K562 (cell line): ENCODE measurements around the gene BICC1. TPM values are rescaled to one million over a fixed set of nuclear protein-coding genes. Genes with fewer than 3 reads are reported as not detected.

Experiments used
- ATAC-seq: fragments of 200-7000 bp; cut with Tn5 transposase; 3 replicates; pipeline ENCODE4 v1.9.1; 2020; ENCODE audit warnings: moderate library complexity
- BruUV-seq: library from RNA; stranded (reverse); fragments of 400-500 nt; replicated peaks from 2 replicates; lab custom pipeline; 2021; lab: Mats Ljungman, UMichigan
- CTCF ChIA-PET: fragments of 300-600 bp; formaldehyde crosslinking; extraction: SDS; loops from one replicate; lab custom pipeline; 2021; ENCODE audit warnings: low intra/inter-chr PET ratio; lab: Yijun Ruan, JAX
- POLR2A ChIA-PET: fragments of 300-600, 350-650 bp; sonication (Branson Sonifier 250); formaldehyde crosslinking; extraction: SDS; loops from one replicate; lab custom pipeline; 2021; ENCODE audit warnings: antibody characterized with exemption, inconsistent platforms; lab: Yijun Ruan, JAX
- DNase-seq, 4 experiments: peaks; one replicate each; pipeline versions ENCODE4 v3.0.0 to v3.0.0-alpha.2; 2011 to 2018; ENCODE audit warnings: low spot score in 3 of 4, mixed read lengths in 3 of 4; ENCODE audit errors: extremely low read depth in 1 of 4
- FAIRE-seq: peaks from 2 replicates; lab custom pipeline; 2011; peaks lifted over from hg19 to GRCh38; lab: Jason Lieb, UNC
- H2AFZ ChIP-seq: 2 replicates; pipeline ENCODE4 v1.6.0; 2011; ENCODE audit warnings: low read depth, low read length, control low read depth, inconsistent platforms
- H3K27ac ChIP-seq: fragments of 200-600 bp; 3 replicates; pipeline ENCODE4 v1.8.0; 2011; ENCODE audit warnings: low read depth, mild to moderate bottlenecking, control low read depth, inconsistent platforms, low read length, moderate library complexity, mixed read lengths; ENCODE audit errors: extremely low read depth
- H3K27me3 ChIP-seq, 2 experiments: fragments of 300-600 bp in 1 of 2; 2 replicates in 1 of 2; 3 replicates in 1 of 2; pipeline versions ENCODE4 v1.6.0 to v1.8.0; 2011; ENCODE audit warnings: inconsistent platforms in 2 of 2, low read length in 2 of 2, mild to moderate bottlenecking in 1 of 2, mixed read lengths in 1 of 2, moderate library complexity in 1 of 2; ENCODE audit not compliant: control insufficient read depth in 2 of 2, insufficient read depth in 2 of 2
- H3K36me3 ChIP-seq: fragments of 300-600 bp; 3 replicates; pipeline ENCODE4 v1.8.0; 2011; ENCODE audit warnings: mild to moderate bottlenecking, low read length, inconsistent platforms; ENCODE audit not compliant: control insufficient read depth, insufficient read depth
- H3K4me1 ChIP-seq, 2 experiments: fragments of 200-600 bp in 1 of 2; replicated peaks in 1 of 2; 2 replicates in 1 of 2; 3 replicates in 1 of 2; pipeline versions ENCODE4 v1.5.1 to v1.8.0; 2011; ENCODE audit warnings: inconsistent platforms in 2 of 2, low read length in 2 of 2, mild to moderate bottlenecking in 1 of 2, mixed read lengths in 1 of 2, moderate library complexity in 1 of 2; ENCODE audit not compliant: control insufficient read depth in 2 of 2, insufficient read depth in 2 of 2
- H3K4me2 ChIP-seq: 2 replicates; pipeline ENCODE4 v1.6.1; 2011; ENCODE audit warnings: low read length, control low read depth, inconsistent platforms, mixed read lengths; ENCODE audit not compliant: insufficient read depth
- H3K4me3 ChIP-seq: fragments of 200-600 bp; sonication (generic), shearing (Covaris generic); 2 replicates; pipeline ENCODE4 v1.5.1; 2016; ENCODE audit warnings: control low read depth, inconsistent platforms
- H3K79me2 ChIP-seq: fragments of 200-600 bp; 3 replicates; pipeline ENCODE4 v1.8.0; 2011; ENCODE audit warnings: low read length, inconsistent platforms; ENCODE audit not compliant: control insufficient read depth, insufficient read depth
- H3K9ac ChIP-seq, 2 experiments: 2 replicates each; pipeline versions ENCODE4 v1.6.0 to v1.6.1; 2011; ENCODE audit warnings: low read depth in 2 of 2, low read length in 2 of 2, control low read depth in 1 of 2, inconsistent platforms in 1 of 2, mild to moderate bottlenecking in 1 of 2, mixed read lengths in 1 of 2; ENCODE audit not compliant: insufficient read depth in 1 of 2
- H3K9me1 ChIP-seq: one replicate; pipeline ENCODE4 v1.6.0; 2011; ENCODE audit warnings: inconsistent platforms, mild to moderate bottlenecking, low read length, moderate library complexity; ENCODE audit not compliant: control insufficient read depth, insufficient read depth
- H3K9me3 ChIP-seq: replicated peaks from 2 replicates; pipeline ENCODE4 v1.5.1; 2011; ENCODE audit warnings: low read depth, low read length, inconsistent platforms; ENCODE audit not compliant: control insufficient read depth, insufficient read depth
- H4K20me1 ChIP-seq: replicated peaks from 2 replicates; pipeline ENCODE4 v1.6.1; 2011; ENCODE audit warnings: low read length, inconsistent platforms, mixed read lengths; ENCODE audit not compliant: control insufficient read depth, insufficient read depth
- BCOR ChIP-seq: fragments of 450-650 bp; IDR thresholded peaks from 2 replicates; pipeline ENCODE4 v1.6.1; 2016
- COPS2 ChIP-seq: fragments of 450-650 bp; conservative IDR thresholded peaks from 2 replicates; pipeline ENCODE4 v1.6.1; 2016; ENCODE audit warnings: mild to moderate bottlenecking, moderate library complexity
- E2F3 ChIP-seq: fragments of 250-450 bp; sonication (Bioruptor Pico); IDR thresholded peaks from 2 replicates; pipeline ENCODE4 v1.4.0; 2020; ENCODE audit warnings: mild to moderate bottlenecking
- HLTF ChIP-seq: fragments of 450-650 bp; IDR thresholded peaks from 2 replicates; pipeline ENCODE4 v1.6.1; 2016
- JUNB ChIP-seq: fragments of 450-650 bp; formaldehyde crosslinking; conservative IDR thresholded peaks from 2 replicates; pipeline ENCODE4 v1.4.0; 2020; ENCODE audit warnings: mild to moderate bottlenecking
- MEIS2 ChIP-seq: fragments of 450-650 bp; IDR thresholded peaks from 2 replicates; pipeline ENCODE4 v1.6.1; 2014; ENCODE audit warnings: mild to moderate bottlenecking; ENCODE audit not compliant: partially characterized antibody
- ZBED1 ChIP-seq: IDR thresholded peaks from 2 replicates; pipeline ENCODE4 v1.6.1; 2014
- ZNF184 ChIP-seq: sonication (generic); formaldehyde crosslinking; IDR thresholded peaks from 2 replicates; pipeline ENCODE4 v1.5.0; 2020; ENCODE audit warnings: missing genetic modification reagents
- whole genome bisulfite sequencing: fragments of 100-300 bp; shearing (Covaris generic); methylation state at CpG from one replicate; pipeline ENCODE4 v1.1.6; 2016; ENCODE audit warnings: low coverage, mixed read lengths; ENCODE audit not compliant: insufficient coverage; ENCODE audit errors: missing lambda C conversion rate; 5-methylcytosine and 5-hydroxymethylcytosine counted together
- in situ Hi-C: fragments of 300-500 bp; cut with MboI; formaldehyde crosslinking; loops from 4 replicates; pipeline ENCODE4 v1.15.0; 2018; ENCODE audit warnings: inconsistent platforms, mixed read lengths
- intact Hi-C: fragments of 100-400 bp; cut with micrococcal nuclease; formaldehyde crosslinking; loops from 2 replicates; pipeline ENCODE4 v1.14.2; 2022
- polyA plus RNA-seq, 8 experiments: library from polyadenylated mRNA; depleted of rRNA in 4 of 8; stranded (reverse) in 5 of 8; unstranded in 3 of 8; fragments of >200 nt; fragmentation: Nextera tagmentation in 2 of 8; fragmentation: Illumina TruSeq in 1 of 8; extraction: Ambion mirVana in 2 of 8; extraction: Trizol in 1 of 8; gene quantifications; 2 replicates each; pipeline versions ENCODE4 v1.2.1 to v1.2.3, GENCODE V29; 2011 to 2014; ENCODE audit warnings: inconsistent platforms in 1 of 8, missing spikeins in 1 of 8
- total RNA-seq, 7 experiments: library from RNA; depleted of rRNA in 6 of 7; stranded (reverse); fragments of >200 nt in 6 of 7; fragmentation: Illumina TruSeq in 2 of 7; extraction: Trizol in 2 of 7; gene quantifications; 2 replicates each; pipeline versions ENCODE4 v1.2.1 to v1.2.3, GENCODE V29; 2011 to 2021; ENCODE audit warnings: low replicate concordance in 1 of 7
- TF ChIP-seq, protein P1 (sequence below): fragments of 450-650 bp; IDR thresholded peaks from one replicate; pipeline ENCODE4 v1.6.1; 2018; ENCODE audit warnings: mild to moderate bottlenecking, moderate library complexity; ENCODE audit not compliant: partially characterized antibody
- TF ChIP-seq, protein P2 (sequence below): sonication (generic); formaldehyde crosslinking; IDR thresholded peaks from 2 replicates; pipeline ENCODE4 v1.8.0; 2022; ENCODE audit warnings: mild to moderate bottlenecking, missing genetic modification reagents, borderline replicate concordance
- TF ChIP-seq, protein P3 (sequence below): IDR thresholded peaks from 2 replicates; pipeline ENCODE4 v1.6.1; 2011; ENCODE audit not compliant: insufficient read length; ENCODE audit errors: extremely low read depth
- TF ChIP-seq, protein P4 (sequence below): fragments of 250-450 bp; sonication (Bioruptor Pico); IDR thresholded peaks from 2 replicates; pipeline ENCODE4 v1.4.0; 2020; ENCODE audit warnings: borderline replicate concordance

The BICC1 gene
- total and polyA plus RNA-seq, 9 of the 15 experiments (the other 6 are each of a cell fraction or from before 2014, with no cell fraction given) = not detected

DNA sequence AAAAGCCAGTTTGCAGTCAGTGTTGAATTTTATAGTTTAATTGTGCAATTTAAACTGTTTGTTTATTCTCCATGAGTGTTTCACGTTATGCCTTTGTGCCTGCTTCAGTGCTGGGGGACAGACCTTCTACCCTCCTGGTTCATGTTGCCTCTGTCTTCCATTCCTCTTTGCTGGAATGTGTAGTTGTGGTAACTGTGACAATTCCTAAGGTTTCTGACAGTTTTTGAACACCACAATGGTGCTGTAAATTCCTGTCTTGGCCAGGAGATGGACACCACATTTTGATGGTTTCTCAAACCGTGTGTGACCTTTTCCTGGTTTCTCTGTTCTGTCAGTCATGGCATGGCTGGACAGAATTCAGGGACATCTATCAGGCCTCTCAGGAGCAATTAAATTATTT, 201.7 kb downstream of the BICC1 start:
- Histone ChIP-seq H3K9ac (no peak overlapping the region), H3K9me3 (no peaks in the 10 kb centered on the region; the same call in 1 of the 2 replicates), H4K20me1 (no peaks in the 10 kb centered on the region), H3K4me3 (no peak overlapping the region), H3K27ac (no peak overlapping the region), H3K4me1 (no peaks in the 10 kb centered on the region), H2AFZ (no peak overlapping the region), H3K9me1 (no peaks in the 10 kb centered on the region), H3K36me3 (no peaks in the 10 kb centered on the region), H3K27me3 (no peaks in the 10 kb centered on the region), H3K4me2 (no peak overlapping the region), H3K79me2 (no peaks in the 10 kb centered on the region)
- in situ Hi-C loops (no loop called here), intact Hi-C loops (no loop called here)
- no TSS peak for BruUV-seq
- WGBS = 0% methylated on average over 2 of the region's 2 CpGs
- CTCF ChIA-PET = no interaction called here
- POLR2A ChIA-PET = interaction anchor here (0.7 kb wide), 1 partner anchor 19 kb away, joined by 3 read pairs; no protein-coding TSS in a partner anchor
- DNase-seq (no peak), ATAC-seq (no peak), FAIRE-seq (no peak)
- TF ChIP-seq HLTF (no peak), ZNF184 (CRISPR knock-in tag) (no peak)
- TF ChIP-seq, protein P1, sequence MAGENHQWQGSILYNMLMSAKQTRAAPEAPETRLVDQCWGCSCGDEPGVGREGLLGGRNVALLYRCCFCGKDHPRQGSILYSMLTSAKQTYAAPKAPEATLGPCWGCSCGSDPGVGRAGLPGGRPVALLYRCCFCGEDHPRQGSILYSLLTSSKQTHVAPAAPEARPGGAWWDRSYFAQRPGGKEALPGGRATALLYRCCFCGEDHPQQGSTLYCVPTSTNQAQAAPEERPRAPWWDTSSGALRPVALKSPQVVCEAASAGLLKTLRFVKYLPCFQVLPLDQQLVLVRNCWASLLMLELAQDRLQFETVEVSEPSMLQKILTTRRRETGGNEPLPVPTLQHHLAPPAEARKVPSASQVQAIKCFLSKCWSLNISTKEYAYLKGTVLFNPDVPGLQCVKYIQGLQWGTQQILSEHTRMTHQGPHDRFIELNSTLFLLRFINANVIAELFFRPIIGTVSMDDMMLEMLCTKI = no peak

DNA sequence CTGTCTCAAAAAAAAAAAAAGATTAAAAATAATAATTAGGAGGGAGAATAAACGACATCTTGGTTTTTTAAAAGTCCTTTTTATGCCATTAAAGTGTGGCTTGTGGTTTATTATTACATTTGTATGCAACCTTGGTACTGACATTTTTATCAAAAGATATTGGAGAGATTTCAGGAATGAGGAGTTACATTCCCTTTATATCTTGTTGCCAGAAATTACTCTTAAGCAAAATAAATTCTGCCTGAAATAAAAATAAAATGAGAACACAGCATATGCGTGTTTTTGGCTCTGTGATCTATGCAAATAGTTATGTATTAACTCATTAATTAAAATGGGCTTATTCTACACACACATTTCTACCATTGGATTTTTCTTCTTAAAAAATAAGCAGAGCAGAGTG, 202.4 kb downstream of the BICC1 start:
- Histone ChIP-seq H3K9ac (no peak overlapping the region), H3K27me3 (no peaks in the 10 kb centered on the region), H3K4me2 (no peak overlapping the region), H3K9me1 (no peaks in the 10 kb centered on the region), H3K4me1 (no peaks in the 10 kb centered on the region), H3K79me2 (no peaks in the 10 kb centered on the region), H3K4me3 (no peak overlapping the region), H3K27ac (no peak overlapping the region), H3K9me3 (no peaks in the 10 kb centered on the region; the same call in 1 of the 2 replicates), H3K36me3 (no peaks in the 10 kb centered on the region), H4K20me1 (no peaks in the 10 kb centered on the region), H2AFZ (no peak overlapping the region)
- ChIA-PET POLR2A (no interaction called here), CTCF (no interaction called here)
- no peak for FAIRE-seq
- intact Hi-C loops (no loop called here), in situ Hi-C loops (no loop called here)
- no peak for DNase-seq
- no peak for ATAC-seq
- WGBS = 0% methylated on average over 2 of the region's 2 CpGs
- BruUV-seq = no TSS peak
- TF ChIP-seq MEIS2 (no peak), ZBED1 (no peak), E2F3 (no peak), BCOR (no peak), JUNB (CRISPR knock-in tag) (no peak), COPS2 (no peak)
- TF ChIP-seq, protein P2, sequence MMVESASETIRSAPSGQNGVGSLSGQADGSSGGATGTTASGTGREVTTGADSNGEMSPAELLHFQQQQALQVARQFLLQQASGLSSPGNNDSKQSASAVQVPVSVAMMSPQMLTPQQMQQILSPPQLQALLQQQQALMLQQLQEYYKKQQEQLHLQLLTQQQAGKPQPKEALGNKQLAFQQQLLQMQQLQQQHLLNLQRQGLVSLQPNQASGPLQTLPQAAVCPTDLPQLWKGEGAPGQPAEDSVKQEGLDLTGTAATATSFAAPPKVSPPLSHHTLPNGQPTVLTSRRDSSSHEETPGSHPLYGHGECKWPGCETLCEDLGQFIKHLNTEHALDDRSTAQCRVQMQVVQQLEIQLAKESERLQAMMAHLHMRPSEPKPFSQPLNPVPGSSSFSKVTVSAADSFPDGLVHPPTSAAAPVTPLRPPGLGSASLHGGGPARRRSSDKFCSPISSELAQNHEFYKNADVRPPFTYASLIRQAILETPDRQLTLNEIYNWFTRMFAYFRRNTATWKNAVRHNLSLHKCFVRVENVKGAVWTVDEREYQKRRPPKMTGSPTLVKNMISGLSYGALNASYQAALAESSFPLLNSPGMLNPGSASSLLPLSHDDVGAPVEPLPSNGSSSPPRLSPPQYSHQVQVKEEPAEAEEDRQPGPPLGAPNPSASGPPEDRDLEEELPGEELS (CRISPR knock-in tag) = no peak
- TF ChIP-seq, protein P3, sequence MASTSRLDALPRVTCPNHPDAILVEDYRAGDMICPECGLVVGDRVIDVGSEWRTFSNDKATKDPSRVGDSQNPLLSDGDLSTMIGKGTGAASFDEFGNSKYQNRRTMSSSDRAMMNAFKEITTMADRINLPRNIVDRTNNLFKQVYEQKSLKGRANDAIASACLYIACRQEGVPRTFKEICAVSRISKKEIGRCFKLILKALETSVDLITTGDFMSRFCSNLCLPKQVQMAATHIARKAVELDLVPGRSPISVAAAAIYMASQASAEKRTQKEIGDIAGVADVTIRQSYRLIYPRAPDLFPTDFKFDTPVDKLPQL = no peak
- TF ChIP-seq, protein P4, sequence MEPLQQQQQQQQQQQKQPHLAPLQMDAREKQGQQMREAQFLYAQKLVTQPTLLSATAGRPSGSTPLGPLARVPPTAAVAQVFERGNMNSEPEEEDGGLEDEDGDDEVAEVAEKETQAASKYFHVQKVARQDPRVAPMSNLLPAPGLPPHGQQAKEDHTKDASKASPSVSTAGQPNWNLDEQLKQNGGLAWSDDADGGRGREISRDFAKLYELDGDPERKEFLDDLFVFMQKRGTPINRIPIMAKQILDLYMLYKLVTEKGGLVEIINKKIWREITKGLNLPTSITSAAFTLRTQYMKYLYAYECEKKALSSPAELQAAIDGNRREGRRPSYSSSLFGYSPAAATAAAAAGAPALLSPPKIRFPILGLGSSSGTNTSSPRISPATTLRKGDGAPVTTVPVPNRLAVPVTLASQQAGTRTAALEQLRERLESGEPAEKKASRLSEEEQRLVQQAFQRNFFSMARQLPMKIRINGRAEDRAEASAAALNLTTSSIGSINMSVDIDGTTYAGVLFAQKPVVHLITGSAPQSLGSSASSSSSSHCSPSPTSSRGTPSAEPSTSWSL (CRISPR knock-in tag) = no peak
